ENCODE results near the gene MYO1A.

MYO1A gene

DNA sequence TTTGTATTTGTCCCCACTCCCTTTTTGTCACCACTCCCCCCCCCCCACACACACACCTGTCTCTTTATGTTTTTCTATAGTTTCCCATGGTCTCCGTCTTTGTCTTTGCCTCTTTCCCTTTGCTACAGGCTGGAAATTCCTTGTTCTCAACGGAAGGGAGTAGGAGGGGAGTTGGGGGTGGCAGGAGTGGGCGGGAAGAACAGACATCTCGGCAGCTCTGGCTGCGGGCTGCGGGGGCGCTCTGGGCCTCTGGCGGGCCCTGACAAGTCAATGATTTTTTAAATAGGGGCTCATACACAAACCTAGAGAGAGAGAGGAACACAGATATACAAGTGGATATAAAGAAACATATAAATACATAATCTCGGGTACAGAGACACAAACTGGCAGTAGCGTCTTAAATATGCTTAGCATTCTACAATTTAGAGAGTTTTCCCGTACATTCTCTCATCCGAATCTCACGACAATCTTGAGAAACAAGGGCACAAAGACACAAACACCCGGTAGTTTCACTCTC lies 36.6 kb upstream of the MYO1A start (continued):
- TF ChIP-seq, protein P1, sequence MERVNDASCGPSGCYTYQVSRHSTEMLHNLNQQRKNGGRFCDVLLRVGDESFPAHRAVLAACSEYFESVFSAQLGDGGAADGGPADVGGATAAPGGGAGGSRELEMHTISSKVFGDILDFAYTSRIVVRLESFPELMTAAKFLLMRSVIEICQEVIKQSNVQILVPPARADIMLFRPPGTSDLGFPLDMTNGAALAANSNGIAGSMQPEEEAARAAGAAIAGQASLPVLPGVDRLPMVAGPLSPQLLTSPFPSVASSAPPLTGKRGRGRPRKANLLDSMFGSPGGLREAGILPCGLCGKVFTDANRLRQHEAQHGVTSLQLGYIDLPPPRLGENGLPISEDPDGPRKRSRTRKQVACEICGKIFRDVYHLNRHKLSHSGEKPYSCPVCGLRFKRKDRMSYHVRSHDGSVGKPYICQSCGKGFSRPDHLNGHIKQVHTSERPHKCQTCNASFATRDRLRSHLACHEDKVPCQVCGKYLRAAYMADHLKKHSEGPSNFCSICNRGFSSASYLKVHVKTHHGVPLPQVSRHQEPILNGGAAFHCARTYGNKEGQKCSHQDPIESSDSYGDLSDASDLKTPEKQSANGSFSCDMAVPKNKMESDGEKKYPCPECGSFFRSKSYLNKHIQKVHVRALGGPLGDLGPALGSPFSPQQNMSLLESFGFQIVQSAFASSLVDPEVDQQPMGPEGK (tag by site-specific recombination; IDR thresholded peaks at IDR 0.05) = peak; percentile 74; the same call in 1 of the 2 replicates
- TF ChIP-seq ZSCAN23 (tag by site-specific recombination; IDR thresholded peaks at IDR 0.05) (no peak), ZNF121 (tag by site-specific recombination; IDR thresholded peaks at IDR 0.05) (no peak), ZNF157 (tag by site-specific recombination; IDR thresholded peaks at IDR 0.05) (no peak), WT1 (tag by site-specific recombination; IDR thresholded peaks at IDR 0.05) (peak; percentile 85), ZNF624 (tag by site-specific recombination; IDR thresholded peaks at IDR 0.05) (no peak), ZNF768 (tag by site-specific recombination; IDR thresholded peaks at IDR 0.05) (no peak), ZNF561 (tag by site-specific recombination; IDR thresholded peaks at IDR 0.05; ENCODE audit: borderline replicate concordance) (no peak), ZNF416 (tag by site-specific recombination; IDR thresholded peaks at IDR 0.05) (no peak), KLF8 (tag by site-specific recombination; IDR thresholded peaks at IDR 0.05) (no peak; the same call in none of the 2 replicates), ZNF138 (tag by site-specific recombination; IDR thresholded peaks at IDR 0.05; ENCODE audit: borderline replicate concordance) (no peak), ZNF324 (tag by site-specific recombination; IDR thresholded peaks at IDR 0.05) (no peak), PRDM4 (tag by site-specific recombination; IDR thresholded peaks at IDR 0.05) (no peak), ZFHX2 (tag by site-specific recombination; conservative IDR thresholded peaks at IDR 0.05) (peak; percentile 96), REPIN1 (tag by site-specific recombination; IDR thresholded peaks at IDR 0.05; ENCODE audit: low read depth) (no peak)
- TF ChIP-seq, protein P2, sequence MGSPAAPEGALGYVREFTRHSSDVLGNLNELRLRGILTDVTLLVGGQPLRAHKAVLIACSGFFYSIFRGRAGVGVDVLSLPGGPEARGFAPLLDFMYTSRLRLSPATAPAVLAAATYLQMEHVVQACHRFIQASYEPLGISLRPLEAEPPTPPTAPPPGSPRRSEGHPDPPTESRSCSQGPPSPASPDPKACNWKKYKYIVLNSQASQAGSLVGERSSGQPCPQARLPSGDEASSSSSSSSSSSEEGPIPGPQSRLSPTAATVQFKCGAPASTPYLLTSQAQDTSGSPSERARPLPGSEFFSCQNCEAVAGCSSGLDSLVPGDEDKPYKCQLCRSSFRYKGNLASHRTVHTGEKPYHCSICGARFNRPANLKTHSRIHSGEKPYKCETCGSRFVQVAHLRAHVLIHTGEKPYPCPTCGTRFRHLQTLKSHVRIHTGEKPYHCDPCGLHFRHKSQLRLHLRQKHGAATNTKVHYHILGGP (tag by site-specific recombination; IDR thresholded peaks at IDR 0.05) = no peak
- TF ChIP-seq, protein P3, sequence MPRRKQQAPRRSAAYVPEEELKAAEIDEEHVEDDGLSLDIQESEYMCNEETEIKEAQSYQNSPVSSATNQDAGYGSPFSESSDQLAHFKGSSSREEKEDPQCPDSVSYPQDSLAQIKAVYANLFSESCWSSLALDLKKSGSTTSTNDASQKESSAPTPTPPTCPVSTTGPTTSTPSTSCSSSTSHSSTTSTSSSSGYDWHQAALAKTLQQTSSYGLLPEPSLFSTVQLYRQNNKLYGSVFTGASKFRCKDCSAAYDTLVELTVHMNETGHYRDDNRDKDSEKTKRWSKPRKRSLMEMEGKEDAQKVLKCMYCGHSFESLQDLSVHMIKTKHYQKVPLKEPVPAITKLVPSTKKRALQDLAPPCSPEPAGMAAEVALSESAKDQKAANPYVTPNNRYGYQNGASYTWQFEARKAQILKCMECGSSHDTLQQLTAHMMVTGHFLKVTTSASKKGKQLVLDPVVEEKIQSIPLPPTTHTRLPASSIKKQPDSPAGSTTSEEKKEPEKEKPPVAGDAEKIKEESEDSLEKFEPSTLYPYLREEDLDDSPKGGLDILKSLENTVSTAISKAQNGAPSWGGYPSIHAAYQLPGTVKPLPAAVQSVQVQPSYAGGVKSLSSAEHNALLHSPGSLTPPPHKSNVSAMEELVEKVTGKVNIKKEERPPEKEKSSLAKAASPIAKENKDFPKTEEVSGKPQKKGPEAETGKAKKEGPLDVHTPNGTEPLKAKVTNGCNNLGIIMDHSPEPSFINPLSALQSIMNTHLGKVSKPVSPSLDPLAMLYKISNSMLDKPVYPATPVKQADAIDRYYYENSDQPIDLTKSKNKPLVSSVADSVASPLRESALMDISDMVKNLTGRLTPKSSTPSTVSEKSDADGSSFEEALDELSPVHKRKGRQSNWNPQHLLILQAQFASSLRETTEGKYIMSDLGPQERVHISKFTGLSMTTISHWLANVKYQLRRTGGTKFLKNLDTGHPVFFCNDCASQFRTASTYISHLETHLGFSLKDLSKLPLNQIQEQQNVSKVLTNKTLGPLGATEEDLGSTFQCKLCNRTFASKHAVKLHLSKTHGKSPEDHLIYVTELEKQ (tag by site-specific recombination; IDR thresholded peaks at IDR 0.05; ENCODE audit: borderline replicate concordance) = no peak

DNA sequence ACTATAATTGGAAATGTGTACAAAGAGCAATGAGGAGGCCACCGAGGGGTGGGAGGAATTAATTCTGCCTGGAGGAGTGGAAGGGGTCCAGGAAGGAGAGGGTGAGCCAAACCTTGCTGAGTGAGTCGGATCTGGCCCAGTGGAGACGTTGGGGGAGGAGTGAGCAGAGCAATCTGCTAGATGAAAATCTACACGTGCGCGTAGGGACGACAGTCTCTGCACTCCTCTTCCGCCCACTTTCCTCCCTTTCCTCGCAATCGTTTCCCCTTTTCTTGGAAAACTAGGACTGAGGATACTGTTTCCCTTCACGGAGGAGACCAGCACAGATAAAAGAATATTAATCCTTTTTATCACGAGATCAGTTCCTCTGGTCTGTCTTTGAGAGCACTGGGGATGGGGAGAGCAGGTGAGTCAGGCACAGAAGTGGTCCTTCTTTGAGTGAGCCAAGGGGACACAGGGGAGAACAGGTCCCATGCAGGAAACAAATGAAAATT lies 36.1 kb upstream of the MYO1A start:
- Histone ChIP-seq H3K27ac (ENCODE audit: extremely low read depth, low read depth, low read length) (peak overlapping the region; percentile 86), H3K9me3 (ENCODE audit: control insufficient read depth, insufficient read depth, low read depth, low read length) (no peaks in the 10 kb centered on the region), H3K4me3 (ENCODE audit: low read depth, low read length) (peak overlapping the region; percentile 4; the same call in 1 of the 2 replicates), H3K36me3 (ENCODE audit: control insufficient read depth in 2 of 2, insufficient read depth in 1 of 2, low read length in 2 of 2) (peaks cover 0 to 6% of the 10 kb centered on the region in 2 experiments; a peak in 1 of 3 replicates), H3K4me1 (ENCODE audit: control insufficient read depth, insufficient read depth, low read length) (peaks cover 12% of the 10 kb centered on the region)
- POLR2A ChIA-PET = interaction anchor here (1.2 to 2.9 kb wide), 2 partner anchors 14 to 42 kb away, joined by 3 to 11 read pairs; partner anchors contain the start of gene LRP1
- CTCF ChIA-PET = no interaction called here
- TF ChIP-seq ZNF561 (tag by site-specific recombination; IDR thresholded peaks at IDR 0.05; ENCODE audit: borderline replicate concordance) (no peak), ZNF600 (tag by site-specific recombination; IDR thresholded peaks at IDR 0.05) (peak; percentile 54; the same call in 1 of the 2 replicates), ZBTB48 (tag by site-specific recombination; IDR thresholded peaks at IDR 0.05) (peak; percentile 53; the same call in 1 of the 2 replicates), ZBTB8A (tag by site-specific recombination; IDR thresholded peaks at IDR 0.05) (0 out of 2 replicates have a peak, but pooled peaks have one; percentile 6), ZNF138 (tag by site-specific recombination; IDR thresholded peaks at IDR 0.05; ENCODE audit: borderline replicate concordance) (no peak), PRDM1 (tag by site-specific recombination; IDR thresholded peaks at IDR 0.05) (peak; percentile 76), ZNF366 (tag by site-specific recombination; conservative IDR thresholded peaks at IDR 0.05) (peak; percentile 45; the same call in 1 of the 2 replicates), ZFHX2 (tag by site-specific recombination; conservative IDR thresholded peaks at IDR 0.05) (peak; percentile 64), ZBTB17 (tag by site-specific recombination; IDR thresholded peaks at IDR 0.05) (peak; percentile 98)
- TF ChIP-seq, protein P4, sequence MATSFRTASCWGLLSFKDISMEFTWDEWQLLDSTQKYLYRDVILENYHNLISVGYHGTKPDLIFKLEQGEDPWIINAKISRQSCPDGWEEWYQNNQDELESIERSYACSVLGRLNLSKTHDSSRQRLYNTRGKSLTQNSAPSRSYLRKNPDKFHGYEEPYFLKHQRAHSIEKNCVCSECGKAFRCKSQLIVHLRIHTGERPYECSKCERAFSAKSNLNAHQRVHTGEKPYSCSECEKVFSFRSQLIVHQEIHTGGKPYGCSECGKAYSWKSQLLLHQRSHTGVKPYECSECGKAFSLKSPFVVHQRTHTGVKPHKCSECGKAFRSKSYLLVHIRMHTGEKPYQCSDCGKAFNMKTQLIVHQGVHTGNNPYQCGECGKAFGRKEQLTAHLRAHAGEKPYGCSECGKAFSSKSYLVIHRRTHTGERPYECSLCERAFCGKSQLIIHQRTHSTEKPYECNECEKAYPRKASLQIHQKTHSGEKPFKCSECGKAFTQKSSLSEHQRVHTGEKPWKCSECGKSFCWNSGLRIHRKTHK (tag by site-specific recombination; IDR thresholded peaks at IDR 0.05) = no peak

Data from HEK293 (cell line).